NB4 (cell line): ENCODE data around the gene RAB40B.

Experiments used
- DNase-seq: peaks from one replicate; pipeline ENCODE4 v3.0.0; 2010; ENCODE audit warnings: low read depth
- H3K4me3 ChIP-seq: one replicate; pipeline ENCODE4 v1.5.1; 2011; ENCODE audit warnings: mild to moderate bottlenecking, low read depth, low read length, moderate library complexity
- CTCF ChIP-seq: IDR thresholded peaks from one replicate; pipeline ENCODE4 v1.5.1; 2012; ENCODE audit warnings: low read depth, low read length
- MAX ChIP-seq: IDR thresholded peaks from 2 replicates; pipeline ENCODE4 v1.6.1; 2011; ENCODE audit warnings: low read depth, low read length
- MYC ChIP-seq: IDR thresholded peaks from 2 replicates; pipeline ENCODE4 v1.6.1; 2011; ENCODE audit warnings: low read depth, low read length
- POLR2A ChIP-seq: IDR thresholded peaks from 2 replicates; pipeline ENCODE4 v1.6.1; 2011; ENCODE audit warnings: mild to moderate bottlenecking; ENCODE audit not compliant: insufficient read length; ENCODE audit errors: extremely low read depth

The RAB40B gene

GRCh38 chr17:82698974-82699442 lies 510 bp upstream of the RAB40B start:
- no peak for TF ChIP-seq POLR2A
- no peak for TF ChIP-seq MYC
- TF ChIP-seq CTCF: no peak
- TF ChIP-seq MAX: no peak
- DNase-seq: peak; percentile 31
- peak overlapping the region; percentile 28 for H3K4me3 ChIP-seq

GRCh38 chr17:82697808-82698064 lies 762 bp downstream of the RAB40B start:
- DNase-seq: no peak
- no peak overlapping the region for H3K4me3 ChIP-seq
- TF ChIP-seq CTCF (no peak), POLR2A (no peak)

- DNase-seq: no peak
- no peak overlapping the region for H3K4me3 ChIP-seq
- TF ChIP-seq POLR2A (no peak), CTCF (no peak), MAX (no peak), MYC (no peak)
These were observed 1.3 kb downstream of the RAB40B start for GRCh38 chr17:82696916-82697807.

- no peak overlapping the region for H3K4me3 ChIP-seq
- TF ChIP-seq MAX: no peak
- TF ChIP-seq CTCF: no peak
- no peak for TF ChIP-seq POLR2A
- no peak for TF ChIP-seq MYC
- DNase-seq: no peak
These were observed 2.2 kb downstream of the RAB40B start for GRCh38 chr17:82696259-82696658.

GRCh38 chr17:82694647-82695046 lies 3.9 kb downstream of the RAB40B start:
- no peak for DNase-seq
- H3K4me3 ChIP-seq: no peak overlapping the region
- TF ChIP-seq MYC (no peak), CTCF (no peak), POLR2A (no peak), MAX (no peak)
